HG03064 (cell line): ENCODE measurements around the gene NKPD1.

Experiments
- ATAC-seq: cut with Tn5 transposase; IDR thresholded peaks from one replicate; pipeline ENCODE4 v1.9.1; 2021; ENCODE audit warnings: low read depth; ENCODE audit not compliant: unreplicated experiment

The NKPD1 gene

GRCh38 chr19:45173816-45174215 lies 13.0 kb upstream of the NKPD1 start:
- ATAC-seq, result no peak

- no peak for ATAC-seq
Measured at GRCh38 chr19:45172611-45173208, 11.9 kb upstream of the NKPD1 start.

GRCh38 chr19:45172173-45172572 lies 11.4 kb upstream of the NKPD1 start:
- ATAC-seq, result no peak

- ATAC-seq, result no peak
Measured at GRCh38 chr19:45171211-45171623, 10.4 kb upstream of the NKPD1 start.

GRCh38 chr19:45170146-45171106 lies 9.6 kb upstream of the NKPD1 start:
- ATAC-seq, result no peak

GRCh38 chr19:45169602-45170001 lies 8.8 kb upstream of the NKPD1 start:
- no peak for ATAC-seq

- no peak for ATAC-seq
Measured at GRCh38 chr19:45168767-45169351, 8.1 kb upstream of the NKPD1 start.

GRCh38 chr19:45166723-45167252 lies 6.0 kb upstream of the NKPD1 start:
- no peak for ATAC-seq

GRCh38 chr19:45164577-45165335 lies 4.0 kb upstream of the NKPD1 start:
- ATAC-seq, result no peak

- no peak for ATAC-seq
Measured at GRCh38 chr19:45163751-45164460, 3.1 kb upstream of the NKPD1 start.

- ATAC-seq, result no peak
Measured at GRCh38 chr19:45163156-45163555, 2.4 kb upstream of the NKPD1 start.

GRCh38 chr19:45162608-45163143 lies 1.9 kb upstream of the NKPD1 start:
- ATAC-seq, result no peak

- no peak for ATAC-seq
Measured at GRCh38 chr19:45161738-45162607, 1.2 kb upstream of the NKPD1 start.

- no peak for ATAC-seq
Measured at GRCh38 chr19:45159971-45160324, 834 bp downstream of the NKPD1 start.

GRCh38 chr19:45159210-45159970 lies 1.4 kb downstream of the NKPD1 start:
- ATAC-seq, result no peak

- ATAC-seq, result no peak
Measured at GRCh38 chr19:45158503-45159209, 2.1 kb downstream of the NKPD1 start.

- ATAC-seq, result no peak
Measured at GRCh38 chr19:45156751-45157150, 4.0 kb downstream of the NKPD1 start.
